ENCODE data around the gene MFAP2.
"Not testable (repeated sequence)": the region's sequence is repeated elsewhere in the genome, so short reads cannot be mapped to it uniquely, and the experiment has no call there.

The MFAP2 gene

DNA sequence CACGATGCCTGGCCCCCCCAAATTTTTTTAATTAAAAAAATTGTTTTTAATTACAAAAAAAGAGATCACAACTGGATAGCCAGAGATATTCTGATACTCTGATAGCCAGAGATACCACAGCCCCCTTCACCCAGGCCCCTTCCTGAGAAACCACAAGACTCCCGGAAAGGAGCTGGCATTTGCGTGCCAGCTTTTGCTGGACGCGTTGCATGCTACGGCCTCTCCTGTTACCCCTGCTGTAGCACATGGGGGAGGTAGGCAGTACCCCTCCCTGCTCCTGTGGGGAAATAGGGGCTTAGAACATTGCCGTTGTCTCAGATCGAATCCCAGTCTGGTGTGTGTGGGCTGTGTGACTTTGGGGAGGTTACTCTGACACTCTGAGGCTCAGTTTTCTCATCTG lies 22.7 kb downstream of the MFAP2 start:
- Histone ChIP-seq H3K4me2 (ENCODE audit: low read length) (no peak overlapping the region), H3K36me3 (ENCODE audit: control insufficient read depth, low read length) (no peaks in the 10 kb centered on the region), H3K27ac (ENCODE audit: low read depth, low read length) (no peak overlapping the region), H4K20me1 (ENCODE audit: control insufficient read depth, insufficient read depth, low read depth, low read length) (no peaks in the 10 kb centered on the region), H3F3A (ENCODE audit: control insufficient read depth, insufficient read depth) (no peaks in the 10 kb centered on the region), H3K4me1 (ENCODE audit: control insufficient read depth, low read length) (peaks cover 7% of the 10 kb centered on the region), H3K9me2 (replicated peaks; ENCODE audit: control insufficient read depth, low read length) (no peaks in the 10 kb centered on the region), H3K4me3 (ENCODE audit: low read length) (no peak overlapping the region), H3K9me3 (ENCODE audit: control insufficient read depth, insufficient read depth, low read length) (no peaks in the 10 kb centered on the region), H3K27me3 (ENCODE audit: control insufficient read depth, low read length) (no peaks in the 10 kb centered on the region), H3K79me2 (ENCODE audit: control insufficient read depth, low read length) (no peaks in the 10 kb centered on the region)
- TF ChIP-seq EZH2phosphoT487 (IDR thresholded peaks at IDR 0.05; ENCODE audit: borderline replicate concordance, low read length): no peak
- TF ChIP-seq, protein P1, sequence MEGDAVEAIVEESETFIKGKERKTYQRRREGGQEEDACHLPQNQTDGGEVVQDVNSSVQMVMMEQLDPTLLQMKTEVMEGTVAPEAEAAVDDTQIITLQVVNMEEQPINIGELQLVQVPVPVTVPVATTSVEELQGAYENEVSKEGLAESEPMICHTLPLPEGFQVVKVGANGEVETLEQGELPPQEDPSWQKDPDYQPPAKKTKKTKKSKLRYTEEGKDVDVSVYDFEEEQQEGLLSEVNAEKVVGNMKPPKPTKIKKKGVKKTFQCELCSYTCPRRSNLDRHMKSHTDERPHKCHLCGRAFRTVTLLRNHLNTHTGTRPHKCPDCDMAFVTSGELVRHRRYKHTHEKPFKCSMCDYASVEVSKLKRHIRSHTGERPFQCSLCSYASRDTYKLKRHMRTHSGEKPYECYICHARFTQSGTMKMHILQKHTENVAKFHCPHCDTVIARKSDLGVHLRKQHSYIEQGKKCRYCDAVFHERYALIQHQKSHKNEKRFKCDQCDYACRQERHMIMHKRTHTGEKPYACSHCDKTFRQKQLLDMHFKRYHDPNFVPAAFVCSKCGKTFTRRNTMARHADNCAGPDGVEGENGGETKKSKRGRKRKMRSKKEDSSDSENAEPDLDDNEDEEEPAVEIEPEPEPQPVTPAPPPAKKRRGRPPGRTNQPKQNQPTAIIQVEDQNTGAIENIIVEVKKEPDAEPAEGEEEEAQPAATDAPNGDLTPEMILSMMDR (IDR thresholded peaks at IDR 0.05; ENCODE audit: low read depth, low read length, poor library complexity, severe bottlenecking): no peak

DNA sequence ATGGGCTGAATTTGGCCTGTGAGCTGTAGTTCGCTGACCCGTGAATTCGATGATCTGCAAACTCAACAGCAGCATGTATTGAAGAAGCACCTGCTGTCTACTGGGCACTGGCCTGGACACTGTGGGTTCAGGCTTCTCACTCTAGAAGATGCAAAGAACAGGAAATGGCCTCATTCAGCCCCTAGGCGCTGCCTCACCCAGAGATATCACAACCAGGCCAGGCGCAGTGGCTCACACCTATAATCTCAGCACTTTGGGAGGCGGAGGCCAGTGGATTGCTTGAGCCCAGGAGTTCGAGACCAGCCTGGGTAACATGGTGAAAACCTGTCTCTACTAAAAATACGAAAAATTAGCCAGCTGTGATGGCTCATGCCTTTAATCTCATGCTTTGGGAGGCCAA lies 23.6 kb downstream of the MFAP2 start:
- no peak overlapping the region for H3K4me2 ChIP-seq (ENCODE audit: low read length)
- no peaks in the 10 kb centered on the region for H3K27me3 ChIP-seq (ENCODE audit: control insufficient read depth, low read length)
- H3K4me1 ChIP-seq (ENCODE audit: control insufficient read depth, low read length): peaks cover 7% of the 10 kb centered on the region
- H3F3A ChIP-seq (ENCODE audit: control insufficient read depth, insufficient read depth): no peaks in the 10 kb centered on the region
- TF ChIP-seq, protein P1 (IDR thresholded peaks at IDR 0.05; ENCODE audit: low read depth, low read length, poor library complexity, severe bottlenecking): no peak
- TF ChIP-seq EZH2phosphoT487 (IDR thresholded peaks at IDR 0.05; ENCODE audit: borderline replicate concordance, low read length): no peak
- no peaks in the 10 kb centered on the region for H3K9me2 ChIP-seq (replicated peaks; ENCODE audit: control insufficient read depth, low read length)
- H4K20me1 ChIP-seq (ENCODE audit: control insufficient read depth, insufficient read depth, low read depth, low read length): no peaks in the 10 kb centered on the region
- H3K27ac ChIP-seq (ENCODE audit: low read depth, low read length): no peak overlapping the region
- no peak overlapping the region for H3K4me3 ChIP-seq (ENCODE audit: low read length)
- no peaks in the 10 kb centered on the region for H3K79me2 ChIP-seq (ENCODE audit: control insufficient read depth, low read length)
- no peaks in the 10 kb centered on the region for H3K9me3 ChIP-seq (ENCODE audit: control insufficient read depth, insufficient read depth, low read length)
- H3K36me3 ChIP-seq (ENCODE audit: control insufficient read depth, low read length): no peaks in the 10 kb centered on the region

DNA sequence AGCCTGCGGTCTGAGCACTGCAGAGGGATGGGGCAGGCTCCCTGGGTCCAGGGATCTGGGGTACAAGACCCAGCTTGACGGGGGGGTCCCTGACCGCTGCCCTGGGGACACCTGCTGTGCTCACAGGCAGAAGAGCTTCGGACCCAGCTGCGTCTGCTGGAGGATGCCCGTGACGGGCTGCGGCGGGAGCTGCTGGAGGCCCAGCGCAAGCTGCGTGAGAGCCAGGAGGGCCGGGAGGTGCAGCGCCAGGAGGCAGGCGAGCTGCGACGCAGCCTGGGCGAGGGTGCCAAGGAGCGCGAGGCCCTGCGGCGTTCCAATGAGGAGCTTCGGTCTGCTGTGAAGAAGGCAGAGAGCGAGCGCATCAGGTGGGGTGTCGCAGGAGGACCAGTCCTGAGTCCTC lies 25.2 kb downstream of the MFAP2 start:
- no peak overlapping the region for H3K4me2 ChIP-seq (ENCODE audit: low read length)
- no peaks in the 10 kb centered on the region for H3F3A ChIP-seq (ENCODE audit: control insufficient read depth, insufficient read depth)
- H3K9me2 ChIP-seq (replicated peaks; ENCODE audit: control insufficient read depth, low read length): no peaks in the 10 kb centered on the region
- no peaks in the 10 kb centered on the region for H3K27me3 ChIP-seq (ENCODE audit: control insufficient read depth, low read length)
- no peak overlapping the region for H3K27ac ChIP-seq (ENCODE audit: low read depth, low read length)
- H3K4me3 ChIP-seq (ENCODE audit: low read length): no peak overlapping the region
- H3K36me3 ChIP-seq (ENCODE audit: control insufficient read depth, low read length): no peaks in the 10 kb centered on the region
- H3K79me2 ChIP-seq (ENCODE audit: control insufficient read depth, low read length): no peaks in the 10 kb centered on the region
- H3K9me3 ChIP-seq (ENCODE audit: control insufficient read depth, insufficient read depth, low read length): no peaks in the 10 kb centered on the region
- H4K20me1 ChIP-seq (ENCODE audit: control insufficient read depth, insufficient read depth, low read depth, low read length): no peaks in the 10 kb centered on the region
- TF ChIP-seq, protein P1 (IDR thresholded peaks at IDR 0.05; ENCODE audit: low read depth, low read length, poor library complexity, severe bottlenecking): no peak
- no peak for TF ChIP-seq EZH2phosphoT487 (IDR thresholded peaks at IDR 0.05; ENCODE audit: borderline replicate concordance, low read length)
- H3K4me1 ChIP-seq (ENCODE audit: control insufficient read depth, low read length): no peaks in the 10 kb centered on the region

DNA sequence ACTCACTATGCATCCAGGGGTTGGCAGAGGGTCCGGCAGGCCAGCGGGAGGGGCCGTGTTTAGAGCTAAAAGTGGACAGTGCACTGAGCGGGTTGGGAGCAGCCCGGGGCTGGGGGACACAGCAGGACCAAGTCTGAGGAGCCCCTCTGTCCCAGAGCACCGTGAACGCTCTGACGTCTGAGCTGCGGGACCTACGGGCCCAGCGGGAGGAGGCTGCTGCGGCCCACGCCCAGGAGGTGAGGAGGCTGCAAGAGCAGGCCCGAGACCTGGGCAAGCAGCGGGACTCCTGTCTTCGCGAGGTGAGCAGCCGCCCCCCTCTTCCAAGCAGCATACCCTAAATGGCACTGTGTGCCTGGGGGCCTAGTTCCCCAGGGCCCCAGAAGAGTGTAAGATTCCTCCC lies 25.8 kb downstream of the MFAP2 start:
- TF ChIP-seq EZH2phosphoT487 (IDR thresholded peaks at IDR 0.05; ENCODE audit: borderline replicate concordance, low read length): no peak
- TF ChIP-seq, protein P1 (IDR thresholded peaks at IDR 0.05; ENCODE audit: low read depth, low read length, poor library complexity, severe bottlenecking): no peak
- H3K27me3 ChIP-seq (ENCODE audit: control insufficient read depth, low read length): no peaks in the 10 kb centered on the region
- no peak overlapping the region for H3K27ac ChIP-seq (ENCODE audit: low read depth, low read length)
- H3K9me2 ChIP-seq (replicated peaks; ENCODE audit: control insufficient read depth, low read length): no peaks in the 10 kb centered on the region
- no peaks in the 10 kb centered on the region for H3K79me2 ChIP-seq (ENCODE audit: control insufficient read depth, low read length)
- H3K36me3 ChIP-seq (ENCODE audit: control insufficient read depth, low read length): no peaks in the 10 kb centered on the region
- no peaks in the 10 kb centered on the region for H3F3A ChIP-seq (ENCODE audit: control insufficient read depth, insufficient read depth)
- H3K4me2 ChIP-seq (ENCODE audit: low read length): no peak overlapping the region
- no peaks in the 10 kb centered on the region for H3K9me3 ChIP-seq (ENCODE audit: control insufficient read depth, insufficient read depth, low read length)
- H3K4me3 ChIP-seq (ENCODE audit: low read length): no peak overlapping the region
- H3K4me1 ChIP-seq (ENCODE audit: control insufficient read depth, low read length): no peaks in the 10 kb centered on the region
- no peaks in the 10 kb centered on the region for H4K20me1 ChIP-seq (ENCODE audit: control insufficient read depth, insufficient read depth, low read depth, low read length)

DNA sequence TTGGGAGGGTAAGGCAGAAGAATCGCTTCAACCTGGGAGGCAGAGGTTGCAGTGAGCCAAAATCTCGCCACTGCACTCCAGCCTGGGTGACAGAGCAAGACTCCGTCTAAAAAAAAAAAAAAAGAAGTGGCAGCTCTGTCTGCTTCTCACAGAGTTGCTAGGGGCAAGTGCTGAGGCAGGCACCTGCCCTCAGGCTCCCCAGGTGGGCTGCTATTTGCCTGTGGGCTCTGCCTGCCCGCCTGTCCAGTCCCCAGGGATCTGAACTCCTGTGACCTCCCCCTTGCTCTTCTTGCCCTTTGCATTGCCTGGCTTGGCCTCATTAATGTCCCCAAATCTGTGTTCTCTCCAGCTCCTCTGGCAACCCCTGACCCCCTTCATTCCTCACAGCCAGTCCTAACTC lies 28.0 kb downstream of the MFAP2 start:
- H3K4me1 ChIP-seq (ENCODE audit: control insufficient read depth, low read length); H3F3A ChIP-seq (ENCODE audit: control insufficient read depth, insufficient read depth); H3K4me2 ChIP-seq (ENCODE audit: low read length); H3K79me2 ChIP-seq (ENCODE audit: control insufficient read depth, low read length); H3K9me2 ChIP-seq (replicated peaks; ENCODE audit: control insufficient read depth, low read length); H3K9me3 ChIP-seq (ENCODE audit: control insufficient read depth, insufficient read depth, low read length); H4K20me1 ChIP-seq (ENCODE audit: control insufficient read depth, insufficient read depth, low read depth, low read length); H3K27ac ChIP-seq (ENCODE audit: low read depth, low read length); H3K36me3 ChIP-seq (ENCODE audit: control insufficient read depth, low read length); H3K4me3 ChIP-seq (ENCODE audit: low read length); H3K27me3 ChIP-seq (ENCODE audit: control insufficient read depth, low read length): not testable (repeated sequence)

Measured in DOHH2 (cell line).